OCI-LY7 (cell line): ENCODE data around the gene NTNG2. TPM values are rescaled to one million over a fixed set of nuclear protein-coding genes. Genes with fewer than 3 reads are reported as not detected.

Experiments used
- BruUV-seq: library from RNA; stranded (reverse); fragments of 400-500 nt; replicated peaks from 2 replicates; lab custom pipeline; 2021; lab: Mats Ljungman, UMichigan
- CTCF ChIA-PET: fragments of 300-600 bp; sonication (Branson Sonifier 250); formaldehyde crosslinking; loops from one replicate; lab custom pipeline; 2022; ENCODE audit warnings: antibody characterized with exemption; ENCODE audit not compliant: unreplicated experiment; lab: Charles Lee
- POLR2A ChIA-PET: fragments of 300-600 bp; sonication (Branson Sonifier 250); formaldehyde crosslinking; loops from one replicate; lab custom pipeline; 2022; ENCODE audit warnings: antibody characterized with exemption; lab: Charles Lee
- DNase-seq: peaks from one replicate; pipeline ENCODE4 v3.0.0-alpha.2; 2015; ENCODE audit warnings: low spot score
- H2AFZ ChIP-seq: fragments of 200-600 bp; sonication (generic), shearing (Covaris generic); 2 replicates; pipeline ENCODE4 v1.6.1; 2014; ENCODE audit warnings: mild to moderate bottlenecking, antibody characterized with exemption, low read length, moderate library complexity
- H3K27ac ChIP-seq: fragments of 200-600 bp; sonication (generic); 2 replicates; pipeline ENCODE4 v1.5.1; 2014; ENCODE audit warnings: mixed run types, low read depth, mild to moderate bottlenecking, moderate library complexity, low read length, inconsistent platforms; ENCODE audit not compliant: poor library complexity, severe bottlenecking
- H3K36me3 ChIP-seq: fragments of 200-600 bp; sonication (generic); 2 replicates; pipeline ENCODE4 v1.6.1; 2014; ENCODE audit warnings: mild to moderate bottlenecking, antibody characterized with exemption, low read length, moderate library complexity, mixed read lengths; ENCODE audit not compliant: insufficient read depth
- H3K4me1 ChIP-seq: fragments of 200-600 bp; sonication (generic); 2 replicates; pipeline ENCODE4 v1.5.1; 2014; ENCODE audit warnings: mild to moderate bottlenecking, low read length; ENCODE audit not compliant: insufficient read depth, poor library complexity, severe bottlenecking
- H3K4me2 ChIP-seq: fragments of 200-600 bp; sonication (generic); 2 replicates; pipeline ENCODE4 v1.6.1; 2014; ENCODE audit warnings: mild to moderate bottlenecking, low read length
- H3K4me3 ChIP-seq: fragments of 200-600 bp; sonication (generic); 2 replicates; pipeline ENCODE4 v1.5.1; 2014; ENCODE audit warnings: mild to moderate bottlenecking, low read depth, low read length; ENCODE audit not compliant: poor library complexity, severe bottlenecking
- H3K79me2 ChIP-seq: fragments of 200-600 bp; sonication (generic); 2 replicates; pipeline ENCODE4 v1.6.1; 2016; ENCODE audit warnings: low read depth, mild to moderate bottlenecking, low read length, moderate library complexity, mixed read lengths; ENCODE audit not compliant: insufficient read depth
- H3K9me2 ChIP-seq: fragments of 200-600 bp; sonication (generic); 2 replicates; pipeline ENCODE4 v1.6.1; 2016; ENCODE audit warnings: mild to moderate bottlenecking, low read length, mixed read lengths; ENCODE audit not compliant: insufficient read depth
- H3K9me3 ChIP-seq: fragments of 200-600 bp; sonication (generic); 2 replicates; pipeline ENCODE4 v1.6.1; 2014; ENCODE audit warnings: mild to moderate bottlenecking, mixed run types, low read length, mixed read lengths
- H4K20me1 ChIP-seq: fragments of 200-600 bp; sonication (generic); 2 replicates; pipeline ENCODE4 v1.6.1; 2014; ENCODE audit warnings: mild to moderate bottlenecking, antibody characterized with exemption, low read length, moderate library complexity, mixed read lengths; ENCODE audit not compliant: insufficient read depth
- CTCF ChIP-seq: fragments of 200-600 bp; sonication (generic); conservative IDR thresholded peaks from 2 replicates; pipeline ENCODE4 v1.5.1; 2014; ENCODE audit warnings: mild to moderate bottlenecking, antibody characterized with exemption, low read length, moderate library complexity, mixed read lengths
- EZH2phosphoT487 ChIP-seq: fragments of 200-600 bp; sonication (generic); IDR thresholded peaks from 2 replicates; pipeline ENCODE4 v1.6.1; 2018; ENCODE audit warnings: low read depth, borderline replicate concordance, mild to moderate bottlenecking, mixed run types, antibody characterized with exemption, low read length, moderate library complexity, mixed read lengths
- intact Hi-C: fragments of 100-400 bp; cut with micrococcal nuclease; formaldehyde crosslinking; loops from one replicate; pipeline ENCODE4 v1.10.0; 2022; ENCODE audit not compliant: unreplicated experiment
- total RNA-seq, 2 experiments: library from RNA; depleted of rRNA in 1 of 2; stranded (reverse); fragments of >200 nt in 1 of 2; shearing (Covaris generic) in 1 of 2; gene quantifications; 2 replicates each; pipeline ENCODE4 v1.2.3, GENCODE V29; 2014 to 2022

The NTNG2 gene
- total RNA-seq, 2 experiments from 2014 or later, result 3.2 to 7.5 TPM

DNA sequence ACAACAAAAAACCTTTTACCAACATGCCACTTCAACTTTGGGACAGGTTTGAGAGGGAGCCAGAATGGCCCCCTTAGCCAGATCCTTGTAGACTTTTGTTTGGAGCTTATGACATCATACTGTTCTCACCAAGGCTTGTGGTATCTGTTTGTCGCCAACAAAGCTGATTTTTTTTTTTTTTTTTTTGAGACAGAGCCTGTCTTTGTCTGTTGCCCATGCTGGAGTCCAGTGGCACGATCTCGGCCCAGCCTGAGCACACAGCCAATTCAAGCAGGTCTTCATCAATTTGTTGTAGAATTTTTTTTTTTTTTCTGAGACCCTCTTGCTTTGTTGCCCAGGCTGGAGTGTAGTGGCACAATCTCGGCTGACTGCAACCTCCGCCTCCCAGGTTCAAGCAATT, 26.4 kb upstream of the NTNG2 start:
- no peaks in the 10 kb centered on the region for H4K20me1 ChIP-seq
- no peak for DNase-seq
- ChIA-PET POLR2A (no interaction called here), CTCF (no interaction called here)
- H3K4me2 ChIP-seq, result no peak overlapping the region
- TF ChIP-seq CTCF (no peak), EZH2phosphoT487 (no peak)
- H3K4me1 ChIP-seq, result no peaks in the 10 kb centered on the region
- H3K4me3 ChIP-seq, result no peak overlapping the region
- H3K9me2 ChIP-seq, result no peaks in the 10 kb centered on the region
- no peak overlapping the region for H2AFZ ChIP-seq
- BruUV-seq, result no TSS peak
- no peaks in the 10 kb centered on the region for H3K36me3 ChIP-seq
- H3K27ac ChIP-seq, result no peak overlapping the region
- no peaks in the 10 kb centered on the region for H3K79me2 ChIP-seq
- no peaks in the 10 kb centered on the region for H3K9me3 ChIP-seq
- intact Hi-C loops, result no loop called here

DNA sequence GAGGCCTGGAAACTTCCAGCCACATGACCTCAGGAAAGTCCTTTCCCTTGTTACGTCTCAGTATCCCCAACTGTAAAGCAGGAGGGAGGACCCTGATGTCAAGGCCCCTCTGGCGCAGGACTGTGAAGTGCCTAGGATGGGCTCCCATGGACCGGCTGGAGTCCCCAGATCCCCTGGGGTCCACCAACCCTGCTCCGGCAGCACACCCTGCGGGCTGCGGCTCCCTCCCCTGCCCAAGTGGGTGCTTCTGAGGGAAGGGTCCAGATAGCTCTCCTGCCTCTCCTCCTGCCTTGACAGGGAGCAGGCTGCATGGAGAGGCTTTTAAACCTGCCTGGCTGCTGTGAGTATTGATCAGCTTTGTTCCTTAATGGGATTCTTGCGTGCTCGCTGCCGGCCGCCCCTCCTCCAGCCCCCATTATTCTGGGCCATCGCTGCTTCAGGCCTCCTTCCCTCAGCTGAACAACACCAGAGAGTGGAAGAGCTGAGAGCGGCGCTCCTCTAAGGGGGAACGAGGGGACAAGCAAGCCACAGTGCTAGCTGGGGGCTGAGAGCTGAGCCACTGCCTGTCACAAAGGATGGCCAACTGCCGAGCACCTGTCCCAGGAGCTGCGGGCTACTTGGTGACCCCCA, 25.6 kb upstream of the NTNG2 start:
- Histone ChIP-seq H4K20me1 (no peaks in the 10 kb centered on the region), H2AFZ (no peak overlapping the region), H3K4me1 (no peaks in the 10 kb centered on the region), H3K27ac (no peak overlapping the region), H3K9me2 (no peaks in the 10 kb centered on the region), H3K79me2 (no peaks in the 10 kb centered on the region), H3K9me3 (no peaks in the 10 kb centered on the region), H3K4me2 (no peak overlapping the region), H3K4me3 (no peak overlapping the region), H3K36me3 (no peaks in the 10 kb centered on the region)
- TF ChIP-seq EZH2phosphoT487, result no peak
- TF ChIP-seq CTCF, result no peak
- no TSS peak for BruUV-seq
- intact Hi-C loops, result no loop called here
- ChIA-PET CTCF (no interaction called here), POLR2A (no interaction called here)
- DNase-seq, result no peak

DNA sequence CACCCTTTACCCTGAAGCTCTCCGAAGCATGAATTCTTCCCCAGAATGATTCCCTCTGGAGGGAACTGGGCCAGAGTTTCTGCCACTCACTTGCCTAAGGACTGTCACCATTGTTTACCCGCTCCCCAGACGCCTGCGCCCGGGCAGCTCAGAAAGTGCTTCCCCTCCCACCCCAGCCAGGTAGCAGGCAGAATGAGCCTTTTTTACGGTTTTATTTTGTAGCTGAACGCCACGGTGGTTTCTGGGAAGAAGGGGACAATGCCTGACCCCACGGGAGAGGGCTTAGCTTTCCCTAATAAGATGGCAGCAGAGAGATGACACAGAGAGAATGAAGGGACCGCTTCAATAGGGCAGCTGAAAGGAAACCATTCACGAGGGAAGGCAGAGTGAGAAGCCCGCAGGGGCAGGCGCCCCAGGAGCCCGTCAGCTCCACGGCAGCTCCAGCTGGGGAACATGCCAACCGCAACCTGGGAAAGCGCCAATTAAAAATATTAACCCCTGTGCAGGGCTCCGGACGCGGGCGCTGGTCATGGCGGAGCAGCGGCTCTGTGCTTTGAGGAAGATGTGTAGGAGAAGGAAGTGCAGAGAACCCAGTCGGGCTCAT, 20.4 kb upstream of the NTNG2 start:
- ChIA-PET POLR2A (interaction anchor here (0.7 kb wide), 1 partner anchor 396 kb away, joined by 3 read pairs; no protein-coding TSS in a partner anchor), CTCF (no interaction called here)
- H3K36me3 ChIP-seq, result no peaks in the 10 kb centered on the region
- BruUV-seq, result no TSS peak
- H3K4me2 ChIP-seq, result no peak overlapping the region
- H3K9me3 ChIP-seq, result no peaks in the 10 kb centered on the region
- no peak overlapping the region for H2AFZ ChIP-seq
- DNase-seq, result no peak
- H3K79me2 ChIP-seq, result no peaks in the 10 kb centered on the region
- intact Hi-C loops, result no loop called here
- H3K27ac ChIP-seq, result no peak overlapping the region
- no peaks in the 10 kb centered on the region for H4K20me1 ChIP-seq
- TF ChIP-seq CTCF (no peak), EZH2phosphoT487 (no peak)
- no peaks in the 10 kb centered on the region for H3K9me2 ChIP-seq
- no peak overlapping the region for H3K4me3 ChIP-seq
- H3K4me1 ChIP-seq, result no peaks in the 10 kb centered on the region
